Smooth muscle cell (in vitro differentiated cells): ENCODE results near the gene CCDC183. TPM values are rescaled to one million over a fixed set of nuclear protein-coding genes. Genes with fewer than 3 reads are reported as not detected.

Experiments used
- DNase-seq: peaks from one replicate; lab custom pipeline; 2025; ENCODE audit not compliant: unreplicated experiment; lab: John Stamatoyannopoulos, UW
- H2AFZ ChIP-seq: fragments of 200-600 bp; sonication (generic); 2 replicates; pipeline ENCODE4 v1.6.0; 2016; ENCODE audit warnings: antibody characterized with exemption, low read depth, mild to moderate bottlenecking
- H3F3A ChIP-seq: fragments of 200-600 bp; sonication (generic); 2 replicates; pipeline ENCODE4 v1.6.0; 2017; ENCODE audit warnings: antibody characterized with exemption, low read depth
- H3K27ac ChIP-seq: fragments of 200-600 bp; sonication (generic); 2 replicates; pipeline ENCODE4 v1.5.1; 2016; ENCODE audit warnings: low read depth, mild to moderate bottlenecking
- H3K27me3 ChIP-seq: fragments of 200-600 bp; sonication (generic); 2 replicates; pipeline ENCODE4 v1.6.1; 2016; ENCODE audit warnings: low read depth, mild to moderate bottlenecking
- H3K36me3 ChIP-seq: fragments of 200-600 bp; sonication (generic); 2 replicates; pipeline ENCODE4 v1.5.1; 2016; ENCODE audit warnings: low read depth
- H3K4me1 ChIP-seq: fragments of 200-600 bp; sonication (generic); 2 replicates; pipeline ENCODE4 v1.5.1; 2016; ENCODE audit warnings: low read depth
- H3K4me2 ChIP-seq: fragments of 200-600 bp; sonication (generic); 2 replicates; pipeline ENCODE4 v1.6.0; 2016; ENCODE audit warnings: mild to moderate bottlenecking
- H3K4me3 ChIP-seq: fragments of 200-600 bp; sonication (generic); 2 replicates; pipeline ENCODE4 v1.5.1; 2016; ENCODE audit warnings: mild to moderate bottlenecking
- H3K79me2 ChIP-seq: fragments of 200-600 bp; sonication (generic); 2 replicates; pipeline ENCODE4 v1.6.0; 2016; ENCODE audit warnings: low read depth, mild to moderate bottlenecking
- H3K9ac ChIP-seq: fragments of 200-600 bp; sonication (generic); 2 replicates; pipeline ENCODE4 v1.6.0; 2016; ENCODE audit warnings: low read depth
- H3K9me3 ChIP-seq: fragments of 200-600 bp; sonication (generic); replicated peaks from 2 replicates; pipeline ENCODE4 v1.5.1; 2016; ENCODE audit warnings: low read depth
- H4K20me1 ChIP-seq: fragments of 200-600 bp; sonication (generic); 2 replicates; pipeline ENCODE4 v1.6.0; 2016; ENCODE audit warnings: low read depth
- CTCF ChIP-seq: fragments of 200-600 bp; sonication (generic); IDR thresholded peaks from 2 replicates; pipeline ENCODE4 v1.5.1; 2017; ENCODE audit warnings: borderline replicate concordance, mild to moderate bottlenecking, antibody characterized with exemption; ENCODE audit not compliant: insufficient read depth, poor library complexity, severe bottlenecking
- WGBS: methylation state at CpG from one replicate; pipeline ENCODE4 v1.1.7; 2016; ENCODE audit warnings: low lambda C conversion rate; 5-methylcytosine and 5-hydroxymethylcytosine counted together
- polyA plus RNA-seq: library from polyadenylated mRNA; unstranded; fragments of >200 nt; fragmentation: Nextera tagmentation; extraction: Ambion mirVana; gene quantifications from 2 replicates; pipeline ENCODE4 v1.2.1, GENCODE V29; 2016
- total RNA-seq: library from RNA; depleted of rRNA; stranded (reverse); fragments of >200 nt; gene quantifications from 2 replicates; pipeline ENCODE4 v1.2.3, GENCODE V29; 2014

Gene CCDC183
- total and polyA plus RNA-seq, 2 experiments from 2014 or later, result 2.0 to 3.7 TPM

DNA sequence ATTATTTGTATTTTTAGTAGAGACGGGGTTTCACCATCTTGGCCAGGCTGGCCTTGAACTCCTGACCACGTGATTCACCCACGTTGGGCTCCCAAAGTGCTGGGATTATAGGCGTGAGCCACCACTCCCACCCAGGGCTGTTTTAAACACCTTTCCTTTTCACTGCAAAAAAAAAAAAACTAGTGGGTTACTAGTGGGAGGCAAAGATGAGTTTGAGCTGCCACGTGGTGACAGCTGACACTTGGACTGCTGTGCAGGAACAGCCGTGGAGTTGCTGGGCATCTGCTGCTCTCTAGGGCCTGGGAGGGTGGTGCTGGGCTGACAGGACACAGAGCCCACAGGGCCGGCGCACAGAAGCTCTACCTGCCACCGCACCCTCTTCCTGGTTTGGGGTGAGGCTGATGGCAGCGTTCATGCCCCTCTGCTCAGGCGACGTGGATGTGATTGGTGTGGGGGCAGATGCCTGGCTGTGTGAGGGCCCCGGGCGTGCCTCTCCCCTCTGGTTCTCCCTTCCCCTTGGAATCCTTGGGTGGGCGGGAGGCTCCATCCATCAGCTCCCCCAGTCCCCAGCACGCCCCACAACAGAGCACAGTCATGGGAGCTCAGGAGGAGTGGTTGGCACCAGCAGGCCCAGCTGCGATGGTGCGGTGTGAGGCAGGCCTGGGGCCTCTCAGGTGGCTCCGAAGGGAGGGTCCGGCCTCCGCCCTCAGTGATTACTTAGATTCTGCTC, 28.5 kb downstream of the CCDC183 start:
- H3K4me2 ChIP-seq, result no peak overlapping the region
- WGBS, result 96% methylated on average over 21 of the region's 21 CpGs

DNA sequence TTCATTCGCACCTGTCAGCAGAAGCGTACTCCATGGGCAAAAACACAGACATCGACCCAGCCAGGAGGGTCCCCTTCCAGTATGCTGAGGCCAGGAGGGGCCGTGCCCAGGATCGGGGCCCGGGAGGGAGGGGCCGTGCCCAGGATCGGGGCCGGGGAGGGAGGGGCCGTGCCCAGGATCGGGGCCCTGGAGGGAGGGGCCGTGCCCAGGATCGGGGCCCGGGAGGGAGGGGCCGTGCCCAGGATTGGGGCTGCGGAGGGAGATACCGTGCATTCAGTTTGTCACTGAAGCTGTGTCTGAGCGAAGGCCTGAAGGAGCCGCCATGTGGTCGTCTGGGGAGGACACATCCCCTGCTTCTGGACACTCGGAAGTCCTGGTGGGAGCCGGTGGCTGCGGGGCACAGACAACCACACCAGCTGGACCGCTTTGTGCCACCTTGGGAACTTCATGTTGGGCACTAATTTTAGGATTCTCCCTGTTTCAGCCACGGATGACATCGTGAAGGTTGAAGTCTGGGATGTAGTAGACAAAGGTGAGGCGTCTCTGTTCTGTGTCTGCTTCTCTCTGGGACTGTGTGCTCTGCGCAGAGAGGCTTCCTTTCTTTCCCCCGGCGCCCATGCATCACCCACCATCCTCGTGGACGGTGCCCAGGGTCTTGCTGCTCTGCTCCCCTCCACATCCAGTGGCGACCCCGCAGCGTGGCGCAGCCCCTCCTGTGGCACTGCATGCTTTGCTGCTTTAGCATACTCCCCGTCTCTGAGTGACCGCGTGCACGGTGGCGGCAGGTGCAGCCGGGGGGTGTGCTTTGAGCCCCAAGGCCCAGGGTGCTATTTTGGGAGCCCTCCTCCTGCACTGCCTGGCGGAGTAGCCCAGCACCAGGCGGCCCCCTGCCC, 29.4 kb downstream of the CCDC183 start:
- no peak overlapping the region for H3K4me2 ChIP-seq
- DNase-seq, result no peak
- H3K27ac ChIP-seq, result no peak overlapping the region
- H3K4me3 ChIP-seq, result no peak overlapping the region
- H4K20me1 ChIP-seq, result peaks cover 52% of the 10 kb centered on the region
- peaks cover 22% of the 10 kb centered on the region for H3K79me2 ChIP-seq
- H3K4me1 ChIP-seq, result peaks cover 4% of the 10 kb centered on the region
- no peak overlapping the region for H3K9ac ChIP-seq
- no peak for TF ChIP-seq CTCF
- no peaks in the 10 kb centered on the region for H3F3A ChIP-seq
- H3K36me3 ChIP-seq, result no peaks in the 10 kb centered on the region
- H3K27me3 ChIP-seq, result no peaks in the 10 kb centered on the region
- no peak overlapping the region for H2AFZ ChIP-seq
- no peaks in the 10 kb centered on the region for H3K9me3 ChIP-seq
- 97% methylated on average over 29 of the region's 44 CpGs for WGBS

More for the DNA sequence above, 28.5 kb downstream of the CCDC183 start:
- TF ChIP-seq CTCF, result no peak
- Histone ChIP-seq H3K27ac (no peak overlapping the region), H3K9me3 (no peaks in the 10 kb centered on the region), H3F3A (no peaks in the 10 kb centered on the region), H3K9ac (no peak overlapping the region), H3K27me3 (no peaks in the 10 kb centered on the region), H3K4me3 (no peak overlapping the region), H3K36me3 (no peaks in the 10 kb centered on the region), H4K20me1 (peaks cover 60% of the 10 kb centered on the region), H3K79me2 (peaks cover 30% of the 10 kb centered on the region), H3K4me1 (peaks cover 4% of the 10 kb centered on the region), H2AFZ (no peak overlapping the region)
- DNase-seq, result no peak

DNA sequence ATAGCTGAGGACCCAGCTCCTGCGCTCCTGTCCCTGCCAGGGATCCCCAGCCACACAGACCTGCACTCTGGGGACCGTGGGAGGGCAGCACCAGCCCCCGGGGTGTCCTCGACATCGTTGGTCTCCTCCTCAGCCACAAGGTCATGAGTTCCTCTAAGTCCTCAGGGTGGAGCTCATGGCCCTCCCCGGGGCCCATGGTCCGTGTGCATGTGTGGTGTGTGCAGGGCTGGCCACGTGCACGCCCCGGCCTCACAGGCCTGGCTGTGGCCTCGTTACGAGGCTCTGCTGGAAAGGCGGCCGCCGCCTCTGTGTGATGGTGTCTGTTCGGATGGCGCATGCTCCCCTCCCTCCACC, 30.0 kb downstream of the CCDC183 start:
- H3F3A ChIP-seq, result no peaks in the 10 kb centered on the region
- H2AFZ ChIP-seq, result no peak overlapping the region
- no peak overlapping the region for H3K27ac ChIP-seq
- peaks cover 51% of the 10 kb centered on the region for H4K20me1 ChIP-seq
- no peaks in the 10 kb centered on the region for H3K36me3 ChIP-seq
- no peak overlapping the region for H3K9ac ChIP-seq
- no peak overlapping the region for H3K4me3 ChIP-seq
- no peak for DNase-seq
- no peak overlapping the region for H3K4me2 ChIP-seq
- H3K4me1 ChIP-seq, result no peaks in the 10 kb centered on the region
- TF ChIP-seq CTCF, result no peak
- H3K9me3 ChIP-seq, result no peaks in the 10 kb centered on the region
- no peaks in the 10 kb centered on the region for H3K27me3 ChIP-seq
- 97% methylated on average over 16 of the region's 17 CpGs for WGBS
- peaks cover 16% of the 10 kb centered on the region for H3K79me2 ChIP-seq
